Stimulated activated memory B cell treated with anti-CD40 and anti-IgM and Interleukin-4, amounts not matched to agents 10 μg/mL and 1 μg/mL and 100 μg/mL, for 72 hours (primary cell): ENCODE results near the gene ACADSB.

Experiments used
- ATAC-seq: fragments of 150-1000 bp; cut with Tn5 transposase; 2 replicates; pipeline ENCODE4 v1.10.0; 2021
- H3K27ac Mint-ChIP-seq: one replicate; pipeline ENCODE4 v1.8.0; 2022; ENCODE audit warnings: mild to moderate bottlenecking, mixed read lengths
- H3K27me3 Mint-ChIP-seq: one replicate; pipeline ENCODE4 v1.8.0; 2022; ENCODE audit warnings: mixed read lengths
- H3K36me3 Mint-ChIP-seq: one replicate; pipeline ENCODE4 v1.8.0; 2022; ENCODE audit warnings: mixed read lengths
- H3K4me1 Mint-ChIP-seq: one replicate; pipeline ENCODE4 v1.8.0; 2022; ENCODE audit warnings: mixed read lengths
- H3K4me3 Mint-ChIP-seq: one replicate; pipeline ENCODE4 v1.8.0; 2022; ENCODE audit warnings: mild to moderate bottlenecking, moderate library complexity, mixed read lengths
- H3K9me3 Mint-ChIP-seq: one replicate; pipeline ENCODE4 v1.8.0; 2022; ENCODE audit warnings: mixed read lengths

The ACADSB gene

GRCh38 chr10:123017421-123018165, 8.8 kb downstream of the ACADSB start:
- H3K27ac Mint-ChIP-seq = no peak overlapping the region
- no peaks in the 10 kb centered on the region for H3K4me1 Mint-ChIP-seq
- peaks cover 9% of the 10 kb centered on the region for H3K36me3 Mint-ChIP-seq
- peaks cover 6% of the 10 kb centered on the region for H3K9me3 Mint-ChIP-seq
- no peaks in the 10 kb centered on the region for H3K27me3 Mint-ChIP-seq
- ATAC-seq = no peak
- no peak overlapping the region for H3K4me3 Mint-ChIP-seq

- H3K36me3 Mint-ChIP-seq = peaks cover 8% of the 10 kb centered on the region
- H3K27me3 Mint-ChIP-seq = no peaks in the 10 kb centered on the region
- no peak for ATAC-seq
- H3K27ac Mint-ChIP-seq = no peak overlapping the region
- H3K4me3 Mint-ChIP-seq = no peak overlapping the region
- peaks cover 6% of the 10 kb centered on the region for H3K9me3 Mint-ChIP-seq
- H3K4me1 Mint-ChIP-seq = no peaks in the 10 kb centered on the region
These were observed 9.7 kb downstream of the ACADSB start for GRCh38 chr10:123018531-123018930.

GRCh38 chr10:123019264-123019663, 10.5 kb downstream of the ACADSB start:
- Mint-ChIP-seq H3K4me3 (no peak overlapping the region), H3K9me3 (peaks cover 6% of the 10 kb centered on the region), H3K36me3 (peaks cover 8% of the 10 kb centered on the region), H3K4me1 (peaks cover 4% of the 10 kb centered on the region), H3K27ac (no peak overlapping the region), H3K27me3 (no peaks in the 10 kb centered on the region)
- no peak for ATAC-seq

- no peak overlapping the region for H3K4me3 Mint-ChIP-seq
- peaks cover 7% of the 10 kb centered on the region for H3K4me1 Mint-ChIP-seq
- H3K27me3 Mint-ChIP-seq = no peaks in the 10 kb centered on the region
- H3K27ac Mint-ChIP-seq = no peak overlapping the region
- ATAC-seq = no peak
- peaks cover 6% of the 10 kb centered on the region for H3K9me3 Mint-ChIP-seq
- H3K36me3 Mint-ChIP-seq = peaks cover 8% of the 10 kb centered on the region
These were observed 11.3 kb downstream of the ACADSB start for GRCh38 chr10:123019941-123020703.

GRCh38 chr10:123021517-123021916, 12.7 kb downstream of the ACADSB start:
- peaks cover 12% of the 10 kb centered on the region for H3K4me1 Mint-ChIP-seq
- ATAC-seq = no peak
- no peak overlapping the region for H3K4me3 Mint-ChIP-seq
- no peak overlapping the region for H3K27ac Mint-ChIP-seq
- H3K9me3 Mint-ChIP-seq = peaks cover 6% of the 10 kb centered on the region
- peaks cover 8% of the 10 kb centered on the region for H3K36me3 Mint-ChIP-seq
- H3K27me3 Mint-ChIP-seq = no peaks in the 10 kb centered on the region

GRCh38 chr10:123024540-123024939, 15.7 kb downstream of the ACADSB start:
- Mint-ChIP-seq H3K9me3 (no peaks in the 10 kb centered on the region), H3K4me1 (peaks cover 12% of the 10 kb centered on the region), H3K27me3 (no peaks in the 10 kb centered on the region), H3K27ac (no peak overlapping the region), H3K4me3 (no peak overlapping the region), H3K36me3 (peaks cover 5% of the 10 kb centered on the region)
- ATAC-seq = no peak

GRCh38 chr10:123026302-123026701, 17.5 kb downstream of the ACADSB start:
- Mint-ChIP-seq H3K4me1 (peaks cover 12% of the 10 kb centered on the region), H3K9me3 (no peaks in the 10 kb centered on the region), H3K27me3 (no peaks in the 10 kb centered on the region), H3K36me3 (peaks cover 6% of the 10 kb centered on the region), H3K27ac (no peak overlapping the region), H3K4me3 (no peak overlapping the region)
- ATAC-seq = no peak

GRCh38 chr10:123027861-123028260, 19.1 kb downstream of the ACADSB start:
- Mint-ChIP-seq H3K27me3 (no peaks in the 10 kb centered on the region), H3K9me3 (no peaks in the 10 kb centered on the region), H3K36me3 (peaks cover 6% of the 10 kb centered on the region), H3K27ac (no peak overlapping the region), H3K4me3 (no peak overlapping the region), H3K4me1 (peaks cover 12% of the 10 kb centered on the region)
- no peak for ATAC-seq

GRCh38 chr10:123031124-123031523, 22.3 kb downstream of the ACADSB start:
- peaks cover 22% of the 10 kb centered on the region for H3K36me3 Mint-ChIP-seq
- ATAC-seq = no peak
- H3K4me3 Mint-ChIP-seq = no peak overlapping the region
- no peaks in the 10 kb centered on the region for H3K27me3 Mint-ChIP-seq
- no peak overlapping the region for H3K27ac Mint-ChIP-seq
- H3K9me3 Mint-ChIP-seq = no peaks in the 10 kb centered on the region
- H3K4me1 Mint-ChIP-seq = peaks cover 5% of the 10 kb centered on the region

GRCh38 chr10:123034332-123034731, 25.5 kb downstream of the ACADSB start:
- H3K36me3 Mint-ChIP-seq = peaks cover 26% of the 10 kb centered on the region
- H3K4me3 Mint-ChIP-seq = no peak overlapping the region
- no peaks in the 10 kb centered on the region for H3K4me1 Mint-ChIP-seq
- no peak overlapping the region for H3K27ac Mint-ChIP-seq
- ATAC-seq = no peak
- no peaks in the 10 kb centered on the region for H3K27me3 Mint-ChIP-seq
- no peaks in the 10 kb centered on the region for H3K9me3 Mint-ChIP-seq

GRCh38 chr10:123035467-123036086, 26.8 kb downstream of the ACADSB start:
- no peak for ATAC-seq
- Mint-ChIP-seq H3K9me3 (no peaks in the 10 kb centered on the region), H3K36me3 (peaks cover 22% of the 10 kb centered on the region), H3K27me3 (no peaks in the 10 kb centered on the region), H3K27ac (no peak overlapping the region), H3K4me1 (no peaks in the 10 kb centered on the region), H3K4me3 (no peak overlapping the region)

- H3K9me3 Mint-ChIP-seq = no peaks in the 10 kb centered on the region
- H3K36me3 Mint-ChIP-seq = peaks cover 22% of the 10 kb centered on the region
- no peak overlapping the region for H3K4me3 Mint-ChIP-seq
- H3K27me3 Mint-ChIP-seq = no peaks in the 10 kb centered on the region
- no peaks in the 10 kb centered on the region for H3K4me1 Mint-ChIP-seq
- ATAC-seq = no peak
- no peak overlapping the region for H3K27ac Mint-ChIP-seq
These were observed 30.2 kb downstream of the ACADSB start for GRCh38 chr10:123038782-123039631.

- ATAC-seq = no peak
- Mint-ChIP-seq H3K36me3 (peaks cover 17% of the 10 kb centered on the region), H3K9me3 (no peaks in the 10 kb centered on the region), H3K27me3 (no peaks in the 10 kb centered on the region), H3K27ac (no peak overlapping the region), H3K4me1 (no peaks in the 10 kb centered on the region), H3K4me3 (no peak overlapping the region)
These were observed 30.8 kb downstream of the ACADSB start for GRCh38 chr10:123039632-123039930.

- no peak for ATAC-seq
- Mint-ChIP-seq H3K4me3 (no peak overlapping the region), H3K36me3 (peaks cover 6% of the 10 kb centered on the region), H3K4me1 (no peaks in the 10 kb centered on the region), H3K27me3 (no peaks in the 10 kb centered on the region), H3K9me3 (no peaks in the 10 kb centered on the region), H3K27ac (no peak overlapping the region)
These were observed 34.1 kb downstream of the ACADSB start for GRCh38 chr10:123042708-123043408.
